Fibroblast of gingiva (primary cell): ENCODE results near the gene FADS2.

Source experiments
- DNase-seq: peaks from one replicate; pipeline ENCODE4 v3.0.0-alpha.2; 2011; ENCODE audit warnings: low read depth

The FADS2 gene

DNA sequence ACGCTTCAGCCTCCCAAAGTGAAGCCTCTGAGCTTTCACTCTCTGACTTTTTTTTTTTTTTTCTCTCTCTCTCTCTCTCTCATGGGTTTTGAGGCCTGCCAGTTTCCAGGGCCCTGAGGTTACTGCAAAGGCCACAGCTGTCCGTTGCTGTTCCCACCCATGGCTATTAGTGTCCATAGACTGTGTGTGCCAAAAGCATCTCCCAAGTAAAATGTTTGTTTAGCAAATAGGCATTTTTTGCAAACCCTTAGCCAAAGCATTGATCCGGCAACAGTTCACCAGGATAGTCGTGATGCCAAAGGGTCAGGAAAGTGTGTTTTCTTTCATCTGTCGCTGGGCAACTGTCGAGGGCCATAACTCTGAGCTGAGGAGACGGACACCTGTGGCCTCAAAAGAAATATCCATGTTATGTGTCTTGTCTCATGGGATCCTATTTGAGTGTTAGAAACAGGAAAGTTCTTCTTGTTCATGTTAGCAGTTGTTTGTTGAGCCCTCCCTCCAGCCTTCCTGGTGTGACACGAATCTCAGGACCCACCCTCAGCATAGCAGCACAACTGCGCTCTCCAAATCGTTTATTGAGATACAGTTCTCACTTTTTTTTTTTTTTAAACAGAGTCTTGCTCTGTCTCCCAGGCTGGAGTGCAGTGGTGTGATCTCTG lies 18.4 kb downstream of the FADS2 start:
- no peak for DNase-seq

DNA sequence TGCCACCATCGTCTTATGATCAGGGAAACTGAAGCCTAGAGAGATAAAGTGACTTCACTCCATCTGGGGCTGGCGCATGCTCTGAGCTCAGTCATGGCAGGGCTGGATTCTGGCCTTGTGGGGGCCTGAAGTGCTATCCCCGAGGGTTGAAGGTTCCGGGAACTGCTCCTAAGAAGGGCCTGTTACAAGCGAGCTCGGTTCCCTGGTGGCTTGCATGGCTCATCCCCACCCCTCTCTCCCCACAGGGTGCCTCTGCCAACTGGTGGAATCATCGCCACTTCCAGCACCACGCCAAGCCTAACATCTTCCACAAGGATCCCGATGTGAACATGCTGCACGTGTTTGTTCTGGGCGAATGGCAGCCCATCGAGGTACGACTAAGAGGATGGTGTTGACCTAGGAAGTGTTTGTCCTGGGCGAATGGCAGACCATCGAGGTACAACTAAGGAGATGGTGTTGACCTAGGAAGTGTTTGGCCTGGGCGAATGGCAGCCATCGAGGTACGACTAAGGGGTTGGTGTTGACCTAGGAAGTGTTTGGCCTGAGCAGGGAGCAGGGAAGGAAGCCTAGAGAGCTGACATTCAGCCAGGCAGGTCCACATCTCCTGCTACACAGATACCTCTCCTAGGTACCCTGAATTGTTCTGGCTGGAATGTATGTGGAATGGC lies 19.9 kb downstream of the FADS2 start:
- no peak for DNase-seq

DNA sequence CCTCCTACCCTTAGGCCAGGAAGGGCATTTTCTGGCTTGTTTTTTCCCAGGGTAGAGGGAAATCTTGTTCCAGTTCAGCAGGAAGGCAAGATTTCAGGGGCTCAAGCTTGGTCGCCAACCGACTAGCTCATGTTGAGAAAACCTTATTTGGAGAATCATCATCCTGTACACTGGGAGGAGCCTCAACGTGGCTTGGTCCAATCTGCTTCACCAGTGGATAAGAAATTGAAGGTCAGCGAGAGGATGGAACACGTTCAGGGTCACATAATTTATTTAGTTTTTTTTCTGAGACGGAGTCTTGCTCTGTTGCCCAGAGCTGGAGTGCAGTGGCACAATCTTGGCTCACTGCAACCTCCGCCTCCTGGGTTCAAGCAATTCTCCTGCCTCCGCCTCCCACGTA lies 20.5 kb downstream of the FADS2 start:
- no peak for DNase-seq

DNA sequence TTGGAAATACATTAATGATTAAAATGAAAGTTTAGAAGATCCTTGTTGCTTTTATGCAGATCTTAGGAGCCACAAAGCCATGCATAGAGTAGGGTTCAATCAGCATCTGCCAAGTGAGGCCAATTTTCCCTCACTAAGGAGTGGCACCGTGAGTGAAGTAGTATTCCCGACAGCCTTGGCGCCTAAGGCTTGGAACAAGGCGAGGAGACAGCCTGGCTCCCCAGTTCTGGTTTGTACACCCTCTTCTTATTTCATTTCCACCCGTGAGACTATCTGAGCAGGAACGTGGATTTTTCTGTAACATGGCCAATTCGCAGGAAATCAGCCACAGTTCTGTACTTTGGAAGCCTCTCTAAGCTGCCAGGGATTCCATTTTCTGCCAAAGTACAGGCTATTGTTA lies 22.6 kb downstream of the FADS2 start:
- no peak for DNase-seq

DNA sequence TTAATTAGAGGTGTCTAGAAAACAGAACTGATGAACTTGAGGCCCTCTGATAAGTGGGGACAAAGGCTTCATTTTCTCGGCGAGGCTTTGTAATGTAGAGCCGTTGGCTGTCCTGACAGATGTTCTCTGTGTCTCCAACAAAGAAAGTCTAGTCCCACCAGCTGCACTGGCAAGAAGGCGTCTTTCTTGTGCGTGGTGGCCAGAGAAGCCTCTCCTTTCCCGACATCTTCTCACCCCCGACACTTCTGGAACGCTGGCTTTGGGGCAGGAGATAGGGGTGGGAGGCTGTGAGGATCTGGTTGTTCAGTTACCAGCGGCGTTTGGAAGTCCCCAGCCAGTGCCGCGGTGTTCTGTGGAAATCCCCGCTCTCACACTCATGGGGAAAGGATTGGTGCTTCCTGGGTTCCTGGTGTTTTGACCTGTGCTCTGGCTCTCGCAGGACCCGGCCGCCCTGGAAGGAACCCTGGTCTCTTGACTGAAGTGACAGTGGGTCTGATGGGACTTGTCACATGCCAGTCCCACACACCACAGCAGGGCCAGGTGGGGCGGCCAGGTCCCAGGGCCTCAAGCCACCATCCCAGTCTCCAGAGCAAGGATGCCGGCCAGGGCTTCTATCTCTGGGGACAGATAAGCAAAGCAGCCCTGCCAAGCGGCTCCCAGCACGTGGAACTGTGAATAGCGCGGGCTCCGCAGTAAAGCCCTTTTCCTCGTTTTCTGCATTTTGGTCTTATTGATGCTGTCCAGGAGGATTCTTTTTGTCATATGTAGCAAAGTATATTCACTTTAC lies 23.2 kb downstream of the FADS2 start:
- DNase-seq, result no peak

DNA sequence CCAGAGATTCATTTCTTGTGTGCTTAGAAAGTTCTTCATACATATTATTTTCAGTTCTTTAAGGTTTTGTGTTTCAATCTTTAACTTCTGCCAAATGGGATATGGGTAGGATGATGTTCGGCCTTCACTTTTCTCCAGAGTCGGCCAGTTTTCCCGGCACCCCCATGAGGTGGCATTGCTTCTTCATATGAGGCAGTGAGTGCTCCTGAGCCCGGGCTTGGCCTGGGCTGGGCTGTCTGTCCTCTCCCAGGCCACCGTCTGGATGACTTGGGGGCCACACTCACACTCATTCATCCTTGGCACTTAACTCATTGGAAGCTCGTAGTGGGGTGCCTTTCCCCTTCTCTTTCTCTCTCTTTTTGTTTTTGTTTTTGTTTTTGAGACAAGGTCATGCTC lies 23.8 kb downstream of the FADS2 start:
- DNase-seq, result no peak

DNA sequence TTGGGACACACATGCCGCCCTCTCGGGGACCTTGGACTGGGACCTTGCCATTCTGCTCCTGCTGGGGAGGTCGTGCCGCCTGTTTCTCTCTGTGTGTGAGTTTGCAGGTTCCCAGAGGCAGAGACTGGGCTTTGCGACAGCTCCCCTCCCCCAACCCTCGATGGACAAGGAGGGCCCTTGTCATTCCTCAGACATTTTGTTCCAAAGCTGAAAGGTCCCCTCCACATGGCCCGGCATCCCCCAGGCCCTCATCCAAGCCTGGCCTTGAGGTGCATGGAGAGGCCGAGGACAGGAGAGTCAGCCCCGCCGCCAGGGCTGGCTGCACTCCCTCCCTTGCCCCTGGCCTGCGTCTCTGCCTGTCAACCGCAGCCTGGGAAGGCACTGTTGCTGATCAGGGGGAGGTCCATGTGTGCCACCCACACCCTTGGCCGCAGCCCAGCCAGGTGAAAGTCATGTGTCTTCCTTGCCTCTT lies 25.6 kb downstream of the FADS2 start:
- no peak for DNase-seq

DNA sequence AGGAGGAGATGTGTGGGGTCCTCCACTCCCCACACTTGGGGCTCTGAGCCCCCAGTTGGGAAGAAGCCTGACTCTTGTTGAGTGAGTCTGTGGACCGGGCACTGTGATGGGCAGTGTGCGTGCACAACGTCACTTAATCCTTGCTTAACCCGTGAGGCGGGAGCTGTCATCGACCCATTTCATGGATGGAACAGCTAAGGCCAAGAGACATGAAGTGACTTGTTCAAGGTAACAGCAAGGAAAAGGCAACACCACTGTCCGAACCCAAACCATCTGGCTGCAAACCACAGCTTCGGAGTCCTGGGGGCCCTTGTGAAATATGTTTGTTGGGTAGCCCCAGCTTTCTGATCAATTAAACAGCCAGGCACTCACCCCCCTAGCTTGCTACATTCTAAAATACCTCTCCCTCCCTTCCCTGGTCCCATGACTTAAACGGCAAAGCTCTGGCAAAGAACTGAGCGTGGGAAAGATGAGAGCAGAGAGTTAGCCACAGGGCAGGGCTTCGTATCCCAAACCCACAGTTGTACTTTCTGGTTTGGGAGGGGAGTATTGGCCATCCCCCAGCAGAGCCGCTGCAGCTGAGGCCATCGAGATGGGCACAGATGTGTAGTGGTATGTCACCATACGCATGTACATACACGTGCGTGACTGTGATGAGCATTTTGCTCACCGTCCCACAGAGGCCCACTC lies 26.3 kb downstream of the FADS2 start:
- DNase-seq, result no peak

DNA sequence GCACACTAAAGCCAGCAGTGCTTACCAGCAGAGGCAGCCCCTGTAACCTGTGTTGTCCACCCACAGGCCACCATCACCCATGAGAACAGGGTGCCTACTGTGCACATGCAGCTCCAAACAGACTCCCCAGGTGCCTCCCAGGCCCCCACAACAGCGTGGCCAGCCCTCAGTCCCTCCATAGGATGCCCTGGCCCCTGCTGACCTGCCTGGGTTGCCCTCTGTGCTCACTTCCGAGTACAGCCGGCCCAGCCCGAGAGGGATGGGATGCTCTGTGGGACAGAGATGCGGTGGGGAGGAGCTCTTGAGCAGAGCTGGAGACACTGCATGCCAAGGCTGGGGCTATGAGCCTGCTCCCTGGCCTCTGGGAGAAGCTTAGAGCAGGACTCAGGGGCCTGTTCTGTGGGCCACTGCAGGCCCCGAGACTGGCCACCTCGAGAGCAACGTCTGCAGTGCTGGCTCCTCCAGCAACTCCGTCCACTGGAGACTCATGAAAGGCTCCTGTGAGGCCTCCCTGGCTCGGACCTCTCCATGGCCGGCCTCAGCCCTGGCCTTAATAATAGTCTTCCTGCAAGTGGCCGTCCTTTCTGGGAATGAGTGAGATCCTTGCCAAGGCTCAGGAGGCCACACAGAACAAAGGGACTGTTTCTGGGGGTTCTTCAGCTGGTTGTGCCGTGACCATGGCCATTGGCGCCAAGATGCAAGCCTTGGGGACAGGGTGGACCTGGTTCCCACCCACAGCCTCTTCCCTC lies 27.0 kb downstream of the FADS2 start:
- no peak for DNase-seq

DNA sequence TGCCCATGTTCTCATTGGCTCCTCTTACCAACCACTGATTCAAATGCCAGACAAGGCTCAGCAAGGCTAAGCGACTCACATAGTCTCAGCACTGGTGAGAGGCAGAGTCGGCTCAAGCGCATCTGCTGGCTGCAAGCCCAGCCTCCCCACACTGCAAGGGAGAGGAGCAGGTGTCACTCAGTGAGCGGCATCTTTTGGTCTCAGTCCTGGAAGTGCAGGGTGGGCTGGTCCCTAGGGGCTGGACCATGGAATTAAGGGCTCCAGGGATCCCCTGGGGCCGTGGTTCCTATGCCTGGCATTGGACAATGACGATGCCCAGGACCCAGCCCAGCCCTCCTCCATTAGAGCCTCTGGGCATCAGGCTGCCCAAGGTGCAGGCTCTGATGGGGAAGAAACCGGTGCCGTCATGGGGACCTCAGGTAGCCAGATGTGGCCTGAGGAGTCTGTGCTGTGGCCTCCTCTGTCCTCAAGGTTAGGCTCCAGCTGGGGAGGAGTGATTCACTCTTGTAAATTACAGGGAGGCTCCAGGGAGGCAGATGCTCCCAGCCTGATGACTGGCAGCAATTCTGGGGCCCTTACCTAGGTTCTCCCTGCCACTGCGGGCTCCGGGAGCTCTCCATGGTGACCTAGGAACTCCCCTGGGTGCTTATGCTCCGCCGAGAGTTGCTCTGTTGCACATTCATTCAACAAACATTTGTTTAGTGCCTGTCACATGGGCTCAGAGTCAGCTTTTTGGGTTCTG lies 28.0 kb downstream of the FADS2 start:
- no peak for DNase-seq

DNA sequence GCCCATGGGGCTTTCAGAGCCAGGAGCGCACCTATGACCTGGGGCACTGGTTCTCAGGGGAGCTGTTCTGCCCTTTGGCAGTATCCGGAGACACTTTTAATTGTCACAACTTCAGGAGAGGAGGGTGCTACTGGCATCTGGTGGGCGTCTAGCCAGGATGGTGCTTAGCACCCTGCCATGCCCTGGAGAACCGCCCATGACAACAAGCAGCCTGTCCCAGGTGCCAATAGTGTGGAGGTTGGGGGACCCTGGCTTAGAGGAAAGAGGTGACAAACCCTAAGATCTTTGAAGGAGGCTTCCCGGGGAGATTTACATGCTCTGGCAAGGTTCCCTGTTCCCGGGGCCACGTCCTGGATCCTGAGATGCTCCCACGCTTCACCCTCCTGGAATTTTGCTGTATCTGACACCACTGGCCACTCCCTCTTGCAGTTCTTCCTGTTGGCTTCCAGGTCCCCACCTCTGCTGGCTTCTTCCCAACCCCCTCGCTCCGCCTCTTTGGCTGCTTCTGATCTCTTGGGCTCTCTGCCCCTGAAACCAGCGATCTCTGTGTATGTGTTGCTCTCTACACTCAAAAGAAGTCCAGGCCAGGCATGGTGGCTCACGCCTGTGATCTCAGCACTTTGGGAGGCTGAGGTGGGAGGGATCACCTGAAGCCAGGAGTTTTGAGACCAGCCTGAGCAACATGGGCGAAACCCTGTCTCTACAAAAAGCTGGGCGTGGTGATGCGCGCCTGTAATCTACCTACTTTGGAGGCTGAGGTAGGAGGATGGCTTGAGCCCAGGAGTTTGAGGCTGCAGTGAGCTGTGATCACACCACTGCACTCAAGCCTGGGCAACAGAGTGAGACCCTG lies 32.2 kb downstream of the FADS2 start:
- DNase-seq, result no peak

DNA sequence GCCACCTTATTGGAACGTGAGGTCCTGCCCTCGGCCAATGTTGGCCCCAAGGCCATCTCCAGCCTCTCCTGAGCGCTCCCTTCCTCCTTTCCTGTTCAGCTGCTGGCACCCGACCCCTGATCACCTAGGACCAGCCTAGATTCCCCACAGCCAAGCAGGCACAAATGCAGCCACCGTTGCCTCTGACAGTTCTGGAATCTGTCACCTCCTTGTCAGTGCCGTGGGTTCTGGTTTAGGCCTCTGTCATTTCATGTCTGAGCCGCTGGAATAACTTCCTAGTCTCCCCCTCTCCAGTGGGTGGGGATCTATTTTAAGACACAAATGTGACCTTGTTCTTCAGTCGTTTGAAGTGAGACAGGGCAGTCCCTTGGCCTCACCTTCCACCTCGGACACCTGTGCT lies 33.5 kb downstream of the FADS2 start:
- no peak for DNase-seq

DNA sequence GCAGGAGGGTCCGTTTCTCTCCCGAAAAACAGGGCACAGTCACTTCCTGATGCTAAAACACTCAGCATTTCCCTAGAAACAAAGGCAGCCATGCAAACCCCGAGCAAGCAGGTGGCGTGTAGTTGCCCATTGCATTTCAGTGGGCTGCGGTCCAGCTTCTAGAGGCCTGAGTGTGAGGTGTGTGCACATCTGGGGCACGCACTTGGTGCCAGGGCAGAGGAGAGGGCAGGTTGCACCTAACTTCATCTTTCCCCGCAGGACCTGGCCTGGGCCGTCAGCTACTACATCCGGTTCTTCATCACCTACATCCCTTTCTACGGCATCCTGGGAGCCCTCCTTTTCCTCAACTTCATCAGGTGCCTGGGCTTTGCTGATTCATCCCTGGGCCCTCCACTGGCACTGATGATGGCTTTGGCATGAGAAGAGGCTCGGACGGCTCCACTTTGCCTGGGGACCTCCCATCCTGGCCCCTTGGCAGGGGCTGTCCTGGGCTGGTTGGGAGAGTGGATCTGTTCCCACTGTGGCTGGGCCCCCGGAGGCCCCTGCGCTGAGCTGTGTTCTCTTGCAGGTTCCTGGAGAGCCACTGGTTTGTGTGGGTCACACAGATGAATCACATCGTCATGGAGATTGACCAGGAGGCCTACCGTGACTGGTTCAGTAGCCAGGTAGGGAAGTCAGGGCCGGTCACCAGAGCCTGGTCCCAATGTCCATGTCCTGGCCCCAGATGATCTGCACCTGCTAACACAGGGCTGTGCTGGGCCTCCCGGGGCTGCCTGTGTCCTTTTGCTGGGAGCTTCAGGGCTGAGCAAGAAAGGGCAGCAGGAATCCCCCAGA lies 34.8 kb downstream of the FADS2 start:
- no peak for DNase-seq

DNA sequence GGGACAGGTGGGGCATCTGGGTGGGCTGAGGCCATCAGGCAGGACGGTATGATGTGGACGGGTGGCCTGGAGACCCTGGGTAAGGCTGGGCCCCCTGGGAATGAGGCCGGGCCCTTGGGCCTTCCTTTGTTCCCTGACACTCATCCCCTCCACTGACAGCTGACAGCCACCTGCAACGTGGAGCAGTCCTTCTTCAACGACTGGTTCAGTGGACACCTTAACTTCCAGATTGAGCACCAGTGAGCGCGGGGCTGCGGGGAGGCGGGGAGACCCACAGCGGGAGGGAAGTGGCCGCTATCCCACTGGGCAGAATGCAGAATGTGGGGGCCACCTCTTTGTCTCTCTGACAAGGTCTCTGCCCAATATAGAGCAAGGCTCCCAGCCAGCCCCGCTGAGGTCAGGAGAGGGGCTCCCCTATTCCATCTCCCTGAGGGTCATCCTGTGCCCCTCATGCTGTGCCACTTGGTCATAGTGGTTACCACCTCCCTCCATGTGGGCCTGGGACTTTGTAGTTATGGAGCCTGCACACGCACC lies 35.5 kb downstream of the FADS2 start:
- no peak for DNase-seq

DNA sequence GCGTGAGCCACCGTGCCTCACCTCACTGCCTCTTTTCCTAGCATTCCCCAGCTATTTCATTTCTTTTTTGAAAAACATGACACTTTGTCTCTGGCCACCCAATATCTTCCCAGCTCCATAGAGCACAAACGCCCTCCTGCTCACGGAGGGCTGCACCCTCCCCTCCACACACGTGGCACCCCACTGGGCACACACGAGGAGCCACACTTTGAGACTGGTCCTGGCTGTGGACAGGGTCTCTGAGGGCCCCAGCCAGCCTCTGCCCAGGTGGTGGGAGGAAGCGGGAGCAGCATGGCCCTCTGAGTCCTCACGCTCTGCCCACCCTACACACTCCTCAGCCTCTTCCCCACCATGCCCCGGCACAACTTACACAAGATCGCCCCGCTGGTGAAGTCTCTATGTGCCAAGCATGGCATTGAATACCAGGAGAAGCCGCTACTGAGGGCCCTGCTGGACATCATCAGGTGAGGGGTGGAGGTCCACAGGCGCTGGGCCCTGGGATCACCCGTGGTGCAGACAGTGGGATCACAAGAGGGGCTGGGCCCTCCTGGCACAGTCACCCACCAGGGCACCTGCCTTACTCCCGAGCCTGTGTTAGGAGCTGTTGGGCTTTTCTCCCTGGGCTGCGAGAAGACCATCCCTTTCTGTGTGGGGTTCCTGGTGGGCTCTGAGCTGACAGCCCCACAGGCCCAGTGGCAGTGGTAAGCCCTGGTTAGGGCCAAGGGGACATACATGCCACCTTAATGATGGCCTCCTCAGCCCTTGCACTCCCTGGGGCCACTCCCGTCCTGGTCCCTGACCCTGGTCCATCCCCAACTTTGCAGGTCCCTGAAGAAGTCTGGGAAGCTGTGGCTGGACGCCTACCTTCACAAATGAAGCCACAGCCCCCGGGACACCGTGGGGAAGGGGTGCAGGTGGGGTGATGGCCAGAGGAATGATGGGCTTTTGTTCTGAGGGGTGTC lies 37.0 kb downstream of the FADS2 start:
- no peak for DNase-seq

DNA sequence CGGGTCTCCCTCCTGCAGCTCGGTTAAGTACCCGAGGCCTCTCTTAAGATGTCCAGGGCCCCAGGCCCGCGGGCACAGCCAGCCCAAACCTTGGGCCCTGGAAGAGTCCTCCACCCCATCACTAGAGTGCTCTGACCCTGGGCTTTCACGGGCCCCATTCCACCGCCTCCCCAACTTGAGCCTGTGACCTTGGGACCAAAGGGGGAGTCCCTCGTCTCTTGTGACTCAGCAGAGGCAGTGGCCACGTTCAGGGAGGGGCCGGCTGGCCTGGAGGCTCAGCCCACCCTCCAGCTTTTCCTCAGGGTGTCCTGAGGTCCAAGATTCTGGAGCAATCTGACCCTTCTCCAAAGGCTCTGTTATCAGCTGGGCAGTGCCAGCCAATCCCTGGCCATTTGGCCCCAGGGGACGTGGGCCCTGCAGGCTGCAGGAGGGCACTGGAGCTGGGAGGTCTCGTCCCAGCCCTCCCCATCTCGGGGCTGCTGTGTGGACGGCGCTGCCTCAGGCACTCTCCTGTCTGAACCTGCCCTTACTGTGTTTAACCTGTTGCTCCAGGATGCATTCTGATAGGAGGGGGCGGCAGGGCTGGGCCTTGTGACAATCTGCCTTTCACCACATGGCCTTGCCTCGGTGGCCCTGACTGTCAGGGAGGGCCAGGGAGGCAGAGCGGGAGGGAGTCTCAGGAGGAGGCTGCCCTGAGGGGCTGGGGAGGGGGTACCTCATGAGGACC lies 38.3 kb downstream of the FADS2 start:
- no peak for DNase-seq

DNA sequence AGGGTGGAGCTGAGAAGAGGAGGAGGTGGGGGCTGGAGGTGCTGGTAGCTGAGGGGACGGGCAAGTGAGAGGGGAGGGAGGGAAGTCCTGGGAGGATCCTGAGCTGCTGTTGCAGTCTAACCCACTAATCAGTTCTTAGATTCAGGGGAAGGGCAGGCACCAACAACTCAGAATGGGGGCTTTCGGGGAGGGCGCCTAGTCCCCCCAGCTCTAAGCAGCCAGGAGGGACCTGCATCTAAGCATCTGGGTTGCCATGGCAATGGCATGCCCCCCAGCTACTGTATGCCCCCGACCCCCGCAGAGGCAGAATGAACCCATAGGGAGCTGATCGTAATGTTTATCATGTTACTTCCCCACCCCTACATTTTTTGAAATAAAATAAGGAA lies 38.9 kb downstream of the FADS2 start:
- no peak for DNase-seq
